HG03558 (cell line): Measurements from ENCODE around the gene RPL28.
"Not testable (repeated sequence)": the region's sequence is repeated elsewhere in the genome, so short reads cannot be mapped to it uniquely, and the experiment has no call there.

Experiments used
- ATAC-seq: cut with Tn5 transposase; IDR thresholded peaks from one replicate; pipeline ENCODE4 v1.9.1; 2021; ENCODE audit warnings: moderate number of reproducible peaks; ENCODE audit not compliant: unreplicated experiment; ENCODE audit errors: extremely low read depth

The RPL28 gene

GRCh38 chr19:55418185-55418584 lies 32.5 kb downstream of the RPL28 start:
- no peak for ATAC-seq

- ATAC-seq: no peak
These were observed 33.4 kb downstream of the RPL28 start for GRCh38 chr19:55419103-55419502.

- no peak for ATAC-seq
These were observed 34.0 kb downstream of the RPL28 start for GRCh38 chr19:55419624-55420236.

- not testable (repeated sequence) for ATAC-seq
These were observed 35.5 kb downstream of the RPL28 start for GRCh38 chr19:55421281-55421680.

- ATAC-seq: no peak
These were observed 37.7 kb downstream of the RPL28 start for GRCh38 chr19:55423225-55424005.

GRCh38 chr19:55424518-55424917 lies 38.8 kb downstream of the RPL28 start:
- no peak for ATAC-seq

- ATAC-seq: no peak
These were observed 40.3 kb downstream of the RPL28 start for GRCh38 chr19:55426042-55426441.

- no peak for ATAC-seq
These were observed 45.5 kb downstream of the RPL28 start for GRCh38 chr19:55431183-55431582.

GRCh38 chr19:55432241-55432959 lies 46.7 kb downstream of the RPL28 start:
- ATAC-seq: no peak

- no peak for ATAC-seq
These were observed 47.6 kb downstream of the RPL28 start for GRCh38 chr19:55433292-55433691.

GRCh38 chr19:55434356-55434919 lies 48.7 kb downstream of the RPL28 start:
- ATAC-seq: no peak

- no peak for ATAC-seq
These were observed 49.3 kb downstream of the RPL28 start for GRCh38 chr19:55435020-55435419.

- ATAC-seq: no peak
These were observed 51.1 kb downstream of the RPL28 start for GRCh38 chr19:55436847-55437246.

- ATAC-seq: no peak
These were observed 51.7 kb downstream of the RPL28 start for GRCh38 chr19:55437410-55437809.

- no peak for ATAC-seq
These were observed 53.3 kb downstream of the RPL28 start for GRCh38 chr19:55439052-55439451.

- no peak for ATAC-seq
These were observed 54.8 kb downstream of the RPL28 start for GRCh38 chr19:55440411-55441105.

GRCh38 chr19:55441319-55441691 lies 55.6 kb downstream of the RPL28 start:
- ATAC-seq: no peak

- ATAC-seq: no peak
These were observed 56.1 kb downstream of the RPL28 start for GRCh38 chr19:55441692-55442321.

- no peak for ATAC-seq
These were observed 56.7 kb downstream of the RPL28 start for GRCh38 chr19:55442372-55442961.
